ENCODE measurements around the gene FAM120B.
"Not testable (repeated sequence)": the region's sequence is repeated elsewhere in the genome, so short reads cannot be mapped to it uniquely, and the experiment has no call there.

FAM120B gene, protein sequence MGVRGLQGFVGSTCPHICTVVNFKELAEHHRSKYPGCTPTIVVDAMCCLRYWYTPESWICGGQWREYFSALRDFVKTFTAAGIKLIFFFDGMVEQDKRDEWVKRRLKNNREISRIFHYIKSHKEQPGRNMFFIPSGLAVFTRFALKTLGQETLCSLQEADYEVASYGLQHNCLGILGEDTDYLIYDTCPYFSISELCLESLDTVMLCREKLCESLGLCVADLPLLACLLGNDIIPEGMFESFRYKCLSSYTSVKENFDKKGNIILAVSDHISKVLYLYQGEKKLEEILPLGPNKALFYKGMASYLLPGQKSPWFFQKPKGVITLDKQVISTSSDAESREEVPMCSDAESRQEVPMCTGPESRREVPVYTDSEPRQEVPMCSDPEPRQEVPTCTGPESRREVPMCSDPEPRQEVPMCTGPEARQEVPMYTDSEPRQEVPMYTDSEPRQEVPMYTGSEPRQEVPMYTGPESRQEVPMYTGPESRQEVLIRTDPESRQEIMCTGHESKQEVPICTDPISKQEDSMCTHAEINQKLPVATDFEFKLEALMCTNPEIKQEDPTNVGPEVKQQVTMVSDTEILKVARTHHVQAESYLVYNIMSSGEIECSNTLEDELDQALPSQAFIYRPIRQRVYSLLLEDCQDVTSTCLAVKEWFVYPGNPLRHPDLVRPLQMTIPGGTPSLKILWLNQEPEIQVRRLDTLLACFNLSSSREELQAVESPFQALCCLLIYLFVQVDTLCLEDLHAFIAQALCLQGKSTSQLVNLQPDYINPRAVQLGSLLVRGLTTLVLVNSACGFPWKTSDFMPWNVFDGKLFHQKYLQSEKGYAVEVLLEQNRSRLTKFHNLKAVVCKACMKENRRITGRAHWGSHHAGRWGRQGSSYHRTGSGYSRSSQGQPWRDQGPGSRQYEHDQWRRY

DNA sequence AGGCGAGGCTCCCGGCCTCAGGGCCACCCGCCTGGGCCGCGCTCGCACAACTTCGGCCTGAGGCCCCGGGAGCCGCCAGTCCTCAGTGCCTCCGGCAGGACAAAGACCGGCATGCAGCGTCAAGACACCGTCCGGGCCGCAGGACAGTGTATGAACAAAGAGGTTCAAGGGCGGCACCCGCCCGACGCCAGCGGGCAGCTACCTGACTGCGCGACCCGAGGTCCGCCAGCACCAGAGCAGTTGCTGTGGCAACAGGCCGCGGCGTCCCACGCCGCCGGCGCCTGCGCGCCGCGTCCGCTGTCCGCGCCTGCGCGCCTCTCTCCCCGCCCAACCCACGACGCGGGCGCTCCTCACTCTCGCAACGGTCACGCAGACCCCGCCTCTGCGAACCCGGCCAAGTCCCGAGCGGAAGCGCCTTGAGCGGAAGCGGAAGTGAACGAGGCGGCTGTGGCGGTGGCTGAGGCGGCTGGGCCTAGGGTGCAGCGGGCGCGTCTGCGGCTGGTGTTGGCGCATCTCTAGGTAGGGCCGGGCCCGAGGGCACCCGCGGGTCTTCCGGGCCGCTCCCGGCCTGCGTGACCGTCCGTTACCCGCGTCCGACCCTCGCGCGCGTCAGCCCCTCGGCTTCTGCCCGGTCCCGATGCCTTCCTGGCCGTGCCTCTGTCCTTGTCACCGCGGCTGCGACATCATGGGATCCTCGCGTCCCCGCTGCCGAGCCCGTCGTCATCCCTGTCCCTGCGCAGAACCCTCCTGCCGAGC, at the start of gene FAM120B:
TSS of gene FAM120B (plus strand) at position 435 of the 756 bp plus-strand sequence. CDS start 10,633 bp downstream, outside the sequence.
- peak; percentile 95 for DNase-seq

GRCh38 chr6:170257376-170257775, 49.2 kb upstream of the FAM120B start:
- DNase-seq, result no peak

DNA sequence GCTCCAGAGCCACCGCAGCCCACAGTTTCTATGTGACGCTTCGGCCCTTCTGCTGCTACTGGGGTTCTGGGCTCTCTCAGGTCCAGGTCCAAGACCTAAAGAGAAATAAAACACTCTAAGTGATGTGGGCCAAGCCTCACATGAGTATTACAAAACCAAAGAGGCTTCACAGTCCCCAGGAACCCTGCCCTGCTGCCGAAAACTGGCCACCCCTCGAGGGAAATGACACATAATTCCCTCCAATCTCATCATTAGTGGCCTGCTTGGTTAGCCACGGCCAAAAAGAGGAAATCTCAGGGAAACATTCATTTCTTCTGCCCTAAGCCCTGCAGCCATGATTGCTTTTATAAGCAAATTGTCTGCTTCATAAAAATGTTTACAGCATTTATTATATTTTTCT, 48.2 kb upstream of the FAM120B start:
- no peak for DNase-seq

- no peak for DNase-seq
Observed at GRCh38 chr6:170259278-170259677, 47.3 kb upstream of the FAM120B start.

DNA sequence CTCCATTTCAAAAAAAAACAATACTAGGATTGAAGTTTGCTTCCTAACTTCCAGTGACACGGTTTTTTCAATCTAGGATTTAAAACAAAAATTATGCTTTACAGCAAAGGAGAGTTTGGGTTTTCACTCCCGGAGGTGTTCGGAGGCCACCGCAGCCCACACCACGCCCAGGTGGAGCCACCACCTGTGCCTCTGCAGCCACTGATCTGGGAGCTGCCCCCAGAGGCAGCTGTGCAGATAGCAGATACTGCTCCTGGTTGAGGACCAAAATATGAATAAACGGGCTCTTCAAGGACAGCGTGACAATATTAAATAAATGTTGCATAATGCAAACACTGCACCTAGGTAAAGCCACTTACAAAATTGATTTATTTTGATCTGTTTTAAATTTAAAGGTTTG, 45.9 kb upstream of the FAM120B start:
- DNase-seq, result no peak

DNA sequence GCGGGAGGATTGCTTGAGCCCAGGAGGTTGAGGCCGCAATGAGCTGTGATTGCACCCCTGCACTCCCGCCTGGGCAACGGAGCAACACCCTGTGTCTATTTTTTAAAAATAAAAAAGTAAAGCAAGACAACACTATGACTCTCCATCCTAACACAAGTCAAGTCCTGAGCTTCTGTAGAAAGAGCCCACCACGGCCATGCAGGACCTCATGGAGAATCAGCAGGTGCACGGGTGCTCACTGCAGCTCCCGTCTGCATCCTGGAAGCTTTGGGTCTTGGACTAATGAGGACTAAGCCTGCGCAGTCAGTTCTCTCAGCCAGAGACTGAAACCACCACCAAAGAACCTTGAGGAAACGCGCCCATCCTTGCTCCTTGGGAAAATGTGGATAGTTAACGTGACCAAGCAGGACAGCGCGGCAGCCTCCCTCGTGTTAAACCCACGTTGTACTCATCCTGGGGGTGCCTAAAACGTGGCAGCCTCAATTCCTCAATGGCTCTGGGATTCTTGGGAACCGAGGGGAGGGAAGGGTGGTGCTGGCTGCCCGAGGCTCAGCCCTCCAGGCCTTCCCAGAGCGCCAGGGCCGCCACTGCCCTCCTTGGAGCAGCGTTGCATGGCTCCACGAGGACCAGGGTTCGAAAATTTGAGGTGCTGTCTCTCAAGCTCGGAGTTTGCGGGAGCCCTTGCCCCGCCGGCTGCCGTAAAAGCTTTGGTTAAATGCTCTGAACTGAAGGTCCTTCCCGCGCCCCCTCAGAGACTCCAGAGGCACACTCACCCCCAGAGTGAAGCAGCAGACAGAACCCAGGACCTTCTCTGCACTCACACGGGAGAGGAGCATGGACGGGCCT, 44.7 kb upstream of the FAM120B start:
- no peak for DNase-seq

DNA sequence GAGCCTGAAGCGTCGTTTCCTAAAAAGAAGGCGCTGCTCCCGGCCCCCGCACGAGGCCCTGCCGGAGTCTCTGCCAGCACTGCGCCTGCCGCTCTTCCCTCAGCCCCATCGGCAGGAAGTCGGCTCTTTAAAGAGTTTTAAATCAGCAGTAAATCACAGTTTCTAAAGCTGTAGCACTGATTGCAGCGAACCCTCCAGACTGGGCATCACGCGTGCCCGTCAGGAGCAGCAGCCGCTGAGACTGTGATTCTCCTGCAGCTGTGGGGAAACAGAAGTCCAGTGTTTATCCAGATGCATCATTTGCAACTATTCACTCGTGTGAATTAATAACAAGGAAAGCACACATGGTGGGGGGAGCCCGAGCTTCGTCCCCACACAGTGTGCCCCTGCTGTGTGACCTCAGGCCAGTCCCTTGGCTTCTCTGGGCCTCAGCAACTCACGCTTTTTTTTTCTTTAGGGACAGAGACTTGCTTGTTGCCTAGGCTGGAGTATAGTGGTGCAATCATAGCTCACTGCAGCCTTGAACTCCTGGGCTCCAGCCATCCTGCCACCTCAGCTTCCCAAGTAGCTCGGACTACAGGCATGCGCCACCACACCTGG, 44.0 kb upstream of the FAM120B start:
- DNase-seq, result no peak

DNA sequence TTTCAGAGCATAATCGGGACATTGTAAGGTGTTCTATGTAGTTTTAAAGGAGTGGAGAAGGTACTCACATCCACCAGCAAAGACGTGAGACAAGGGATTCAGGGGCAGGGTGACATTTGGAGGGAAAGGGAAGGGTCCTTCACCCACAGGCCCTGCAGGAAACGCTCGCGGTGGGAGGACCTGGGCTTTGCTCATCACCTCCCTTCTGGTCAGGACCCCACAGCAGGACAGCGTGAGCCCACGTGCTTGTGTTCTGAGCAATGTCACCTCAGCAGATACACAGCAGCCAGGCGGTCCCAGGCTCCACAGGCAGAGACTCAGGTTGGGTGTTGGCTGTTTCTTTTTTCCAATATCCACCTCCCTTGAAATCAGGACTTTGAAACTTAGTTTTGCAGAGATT, 43.1 kb upstream of the FAM120B start:
- DNase-seq, result no peak

DNA sequence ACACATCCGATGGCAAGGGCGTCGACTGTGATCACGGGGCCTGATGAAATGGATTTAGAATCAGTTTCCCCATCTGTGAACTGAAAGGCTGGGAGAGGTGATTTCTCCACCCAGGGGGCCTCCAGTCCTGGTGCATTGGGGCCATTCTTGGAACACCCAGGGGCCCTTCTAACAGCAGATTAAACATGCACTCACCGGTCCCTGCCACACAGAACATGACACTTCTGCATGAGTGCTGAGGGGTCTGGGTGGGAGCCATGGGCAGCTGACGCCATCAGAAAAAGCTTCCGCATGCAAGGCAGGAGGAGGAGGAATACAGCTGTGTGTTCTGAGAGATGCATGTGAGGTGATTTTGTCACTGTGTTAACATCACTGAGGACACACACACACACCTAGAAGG, 42.5 kb upstream of the FAM120B start:
- no peak for DNase-seq

- DNase-seq, result not testable (repeated sequence)
Observed at GRCh38 chr6:170264644-170265043, 41.9 kb upstream of the FAM120B start.

- DNase-seq, result no peak
Observed at GRCh38 chr6:170265655-170266054, 40.9 kb upstream of the FAM120B start.

DNA sequence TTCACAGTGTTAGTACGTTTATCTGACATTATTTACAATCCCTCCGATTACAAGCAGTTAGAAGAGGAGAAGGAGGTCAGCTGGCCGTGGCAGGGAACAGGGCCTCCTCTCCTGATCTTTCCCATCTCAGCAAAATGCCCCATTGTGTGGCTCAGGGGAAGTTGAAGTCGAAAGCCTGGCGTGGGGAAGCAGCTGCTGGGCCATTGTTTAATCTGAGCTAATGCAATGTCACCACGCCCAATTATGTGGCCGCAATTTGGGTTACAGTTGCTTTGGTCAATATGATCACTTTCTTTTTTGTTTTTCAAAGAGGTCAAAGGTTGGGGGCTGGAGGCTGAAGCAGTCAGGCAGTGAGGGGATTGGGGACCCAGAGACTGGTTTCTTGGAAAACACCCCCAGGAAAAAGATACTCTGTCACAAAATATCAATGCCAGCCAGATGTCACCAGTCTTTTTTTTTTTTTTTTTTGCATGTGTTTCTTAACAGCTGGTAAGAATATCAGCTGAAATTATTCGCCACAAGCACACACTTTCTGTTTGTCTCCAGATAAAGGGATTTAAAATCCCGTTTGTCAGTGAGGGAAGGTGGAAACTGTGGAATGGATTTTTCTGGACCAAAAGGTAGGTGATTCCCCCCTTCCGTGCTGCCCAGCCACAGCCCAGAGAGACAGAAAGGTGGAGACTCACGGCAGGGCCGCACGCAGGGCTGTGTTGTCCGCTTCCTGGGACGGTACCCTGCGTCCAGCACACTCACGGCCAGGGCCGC, 40.3 kb upstream of the FAM120B start:
- no peak for DNase-seq

GRCh38 chr6:170267688-170268087, 38.9 kb upstream of the FAM120B start:
- no peak for DNase-seq

DNA sequence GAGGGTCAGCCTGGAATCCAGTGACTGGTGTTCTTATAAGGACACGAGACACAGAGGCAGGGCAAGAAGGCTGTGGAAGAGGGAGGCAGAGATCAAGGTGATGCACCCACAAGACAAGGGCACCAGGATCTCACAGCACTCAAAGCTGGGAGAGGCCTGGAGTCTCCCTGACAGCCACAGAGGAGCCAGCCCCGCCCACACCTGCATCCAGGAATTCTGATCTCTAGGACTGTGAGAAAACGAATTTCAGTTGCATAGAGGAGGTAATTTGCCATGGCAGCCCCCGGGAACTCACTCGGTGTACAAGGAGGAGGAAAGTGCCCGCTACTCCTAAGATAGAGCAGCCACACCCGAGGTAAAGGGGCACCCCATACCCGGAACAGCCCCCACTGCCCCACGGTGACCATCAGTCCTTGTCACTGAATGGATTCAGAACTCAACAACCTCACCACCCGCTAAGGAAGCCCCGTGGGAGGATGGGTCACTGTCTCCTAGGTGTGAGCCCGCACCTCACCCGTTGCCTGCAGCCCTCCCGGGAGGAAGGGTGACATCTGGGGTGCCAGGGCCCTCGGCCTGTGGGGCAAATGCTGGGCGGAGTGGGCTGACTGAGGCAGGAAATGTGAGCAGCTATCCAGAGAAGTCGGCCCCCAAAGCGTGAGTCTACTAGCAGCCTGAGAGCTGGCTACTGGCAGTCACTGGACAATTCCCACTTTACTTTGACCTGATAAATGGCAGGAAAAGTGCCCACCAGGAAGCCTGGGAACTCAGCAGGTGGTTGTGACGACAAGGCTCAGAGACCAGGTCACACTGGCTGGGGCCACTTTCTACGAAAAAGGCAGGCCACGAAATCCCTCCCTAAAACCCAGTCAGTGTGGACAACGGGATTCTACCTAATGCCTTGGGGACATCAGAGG, 38.1 kb upstream of the FAM120B start:
- no peak for DNase-seq

DNA sequence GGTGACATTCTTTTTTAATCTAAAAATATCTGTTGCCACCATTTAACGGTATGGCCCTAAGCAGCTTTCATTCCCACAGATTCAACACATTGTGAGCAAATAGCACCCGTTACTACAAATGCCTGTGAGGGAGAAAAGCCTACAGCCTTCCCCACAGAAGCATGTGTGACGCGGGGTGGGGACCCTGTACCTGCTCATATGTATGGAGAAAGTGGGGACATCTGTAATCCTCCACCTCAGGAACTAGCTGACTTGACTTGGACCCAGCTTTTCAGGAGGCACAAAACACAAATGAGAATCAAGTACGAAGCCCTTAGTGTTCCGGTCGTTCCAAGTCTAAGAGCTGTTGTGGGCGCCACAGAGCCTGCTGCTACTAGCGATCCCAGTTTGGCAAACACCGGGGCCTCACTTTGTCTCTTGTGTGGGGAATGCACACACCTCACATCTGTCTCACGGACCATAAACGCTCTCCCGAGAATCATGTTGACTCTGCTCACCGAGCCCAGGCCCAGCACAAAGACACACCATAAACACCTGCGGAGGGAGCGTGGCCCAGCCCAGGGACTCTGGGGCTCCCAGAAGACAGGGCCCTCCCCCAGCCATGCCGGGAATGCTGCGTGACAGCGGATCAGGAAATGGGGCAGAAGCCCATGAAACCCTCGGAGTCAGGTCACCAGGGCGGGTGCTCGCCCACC, 37.3 kb upstream of the FAM120B start:
- DNase-seq, result no peak

DNA sequence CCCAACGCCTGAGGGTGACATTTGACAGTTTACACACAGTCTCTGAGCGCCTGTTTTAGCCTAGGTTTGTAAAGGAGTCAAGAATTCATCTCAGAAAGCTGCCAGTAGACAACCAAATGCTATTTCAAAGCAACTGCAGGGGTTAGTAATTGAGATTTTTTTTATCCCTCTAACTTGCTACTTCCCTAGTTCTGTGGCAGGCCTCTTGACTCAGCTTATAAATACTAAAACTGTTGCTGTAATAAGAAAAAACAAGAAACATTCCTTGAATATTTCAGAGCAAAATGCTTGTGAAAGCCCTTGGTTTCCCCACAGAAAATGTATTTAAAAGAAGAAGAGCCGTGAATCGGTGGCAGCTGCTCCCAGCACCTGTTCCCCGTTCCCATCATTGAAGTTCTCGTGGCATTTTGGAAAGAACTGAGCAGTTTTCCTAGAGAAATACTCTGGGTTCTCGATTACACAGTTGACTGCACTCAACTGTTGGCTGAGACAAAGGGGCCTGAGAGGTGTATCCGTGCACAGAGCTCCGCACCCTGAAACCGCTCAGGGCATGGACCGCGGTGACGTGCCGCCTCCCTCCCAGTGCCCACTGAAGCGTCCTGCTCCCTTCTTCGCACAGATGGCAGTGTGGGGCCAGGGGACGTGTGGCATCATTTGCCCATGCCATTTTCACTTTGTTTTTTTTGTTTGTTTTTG, 36.6 kb upstream of the FAM120B start:
- DNase-seq, result no peak

DNA sequence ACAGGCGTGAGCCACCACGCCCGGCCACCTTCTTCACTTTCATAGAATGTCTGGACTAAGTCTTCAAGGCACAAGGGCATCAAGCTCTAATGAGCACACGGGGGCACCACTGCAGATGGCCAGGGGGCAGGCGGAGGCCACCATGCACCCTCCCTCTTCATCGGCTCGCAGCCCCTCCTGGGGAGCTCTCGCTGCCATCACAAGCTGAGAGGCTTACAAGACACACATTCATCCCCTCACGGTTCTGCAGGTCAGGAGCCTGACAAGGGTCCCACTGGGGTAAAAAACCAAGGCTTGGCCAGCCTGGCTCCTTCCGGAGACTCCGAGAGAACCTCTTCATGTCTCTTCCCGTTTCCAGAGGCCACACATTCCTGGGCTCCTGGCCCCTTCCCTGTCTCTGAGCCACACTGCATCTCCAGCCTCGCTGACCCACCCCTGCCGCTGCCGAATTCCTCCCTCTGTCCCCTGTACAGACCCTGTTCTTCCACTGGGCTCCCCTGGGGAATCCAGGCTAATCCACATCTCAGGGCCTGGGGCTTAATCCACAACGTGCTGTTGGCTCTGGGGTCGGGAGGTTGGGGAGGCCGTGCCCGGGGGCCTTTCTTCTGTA, 35.5 kb upstream of the FAM120B start:
- DNase-seq, result no peak

DNA sequence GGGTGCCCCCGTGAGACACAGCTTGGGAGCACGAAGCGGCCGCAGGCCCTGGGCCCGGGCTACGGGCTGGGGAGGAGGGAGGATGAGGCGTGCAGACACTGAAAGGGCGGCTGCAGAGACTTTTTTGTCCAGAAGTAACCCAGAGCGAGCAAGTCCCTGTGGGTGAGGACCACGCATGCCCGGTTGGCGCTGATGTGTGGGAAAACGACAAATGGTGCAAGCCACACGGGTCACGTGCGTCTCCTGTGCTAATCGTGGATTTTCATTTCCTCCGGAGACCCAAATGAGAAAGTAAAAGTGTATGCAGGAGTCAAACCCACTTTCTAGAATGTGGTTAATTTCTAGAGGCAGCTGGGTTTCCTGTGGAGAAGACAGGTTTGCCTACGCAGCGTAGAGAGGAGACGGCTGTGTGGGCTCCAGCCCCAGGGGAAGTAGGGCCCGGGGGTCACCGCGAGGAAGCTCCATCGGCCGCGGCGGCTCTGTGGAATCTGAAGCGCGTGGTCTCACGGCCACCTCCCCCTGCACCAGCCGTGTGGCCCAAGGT, 34.7 kb upstream of the FAM120B start:
- peak; percentile 82 for DNase-seq
